GM18907 (cell line): Measurements from ENCODE around the gene TFF2.

ENCODE experiments used
- ATAC-seq: cut with Tn5 transposase; IDR thresholded peaks from one replicate; pipeline ENCODE4 v1.9.1; 2021; ENCODE audit warnings: mild to moderate bottlenecking, moderate library complexity; ENCODE audit not compliant: unreplicated experiment

Gene TFF2

DNA sequence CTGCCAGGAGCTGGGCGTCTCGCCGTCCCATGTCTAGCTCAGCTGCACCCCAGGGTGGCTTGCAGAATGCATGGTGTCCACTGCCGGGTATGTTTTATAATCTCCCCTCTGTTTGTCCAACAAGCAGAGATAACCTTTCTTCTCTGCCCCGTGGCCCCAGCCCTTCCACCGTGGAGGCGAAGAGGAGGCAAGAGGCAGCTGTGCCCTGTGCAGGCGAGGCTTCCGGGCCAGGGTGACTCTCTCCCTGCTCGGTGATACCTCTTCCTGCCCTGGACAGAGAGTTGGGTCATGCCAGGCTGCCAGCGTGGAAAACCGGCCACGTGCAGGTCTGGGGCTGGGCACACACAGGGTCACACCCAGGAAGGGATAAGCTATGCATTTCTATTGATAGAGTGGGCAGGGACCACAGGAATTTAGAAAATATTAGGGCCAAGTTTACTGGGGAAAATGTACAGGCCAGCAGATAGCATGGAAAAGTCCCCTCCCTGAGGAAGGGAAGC, at the start of gene TFF2:
Gene TFF2, minus strand, starts transcription at position 68 of the 500 bp plus-strand sequence. Its CDS starts 37 bp downstream, at position 31.
- no peak for ATAC-seq

- ATAC-seq: no peak
Observed at GRCh38 chr21:42400525-42400924, 49.7 kb upstream of the TFF2 start.

- ATAC-seq: no peak
Observed at GRCh38 chr21:42398436-42399028, 47.7 kb upstream of the TFF2 start.

DNA sequence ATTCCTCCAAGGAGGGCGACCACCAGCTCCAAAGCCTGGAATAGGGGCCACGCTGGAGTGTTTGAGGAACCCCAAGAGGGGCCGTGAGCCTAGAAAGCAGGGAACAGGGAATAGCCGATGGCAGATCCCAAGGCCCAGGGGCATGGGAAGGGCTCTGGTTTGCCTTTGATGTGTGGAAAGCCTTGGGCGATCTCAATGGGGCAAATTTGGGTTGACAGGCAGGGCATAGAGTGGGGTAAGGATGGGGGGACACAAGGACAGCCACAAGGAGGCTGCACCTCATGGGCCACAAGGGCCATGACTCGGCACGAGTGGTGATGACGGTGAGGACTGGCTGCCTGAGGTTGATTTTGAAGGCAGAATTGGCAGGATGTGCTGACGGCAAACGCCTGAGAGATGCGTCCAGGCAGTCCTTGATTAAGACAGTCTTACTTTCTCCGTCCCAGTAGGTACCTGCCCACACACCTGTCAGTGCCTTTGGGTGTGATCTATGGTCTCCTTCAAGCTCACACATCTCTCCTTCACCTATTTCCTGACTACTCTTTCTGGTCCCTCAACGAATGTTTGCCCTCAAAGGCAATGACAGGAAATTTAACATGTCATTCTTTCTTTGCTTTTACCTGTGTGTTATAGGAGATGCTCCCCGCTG, 47.1 kb upstream of the TFF2 start:
- ATAC-seq: no peak

DNA sequence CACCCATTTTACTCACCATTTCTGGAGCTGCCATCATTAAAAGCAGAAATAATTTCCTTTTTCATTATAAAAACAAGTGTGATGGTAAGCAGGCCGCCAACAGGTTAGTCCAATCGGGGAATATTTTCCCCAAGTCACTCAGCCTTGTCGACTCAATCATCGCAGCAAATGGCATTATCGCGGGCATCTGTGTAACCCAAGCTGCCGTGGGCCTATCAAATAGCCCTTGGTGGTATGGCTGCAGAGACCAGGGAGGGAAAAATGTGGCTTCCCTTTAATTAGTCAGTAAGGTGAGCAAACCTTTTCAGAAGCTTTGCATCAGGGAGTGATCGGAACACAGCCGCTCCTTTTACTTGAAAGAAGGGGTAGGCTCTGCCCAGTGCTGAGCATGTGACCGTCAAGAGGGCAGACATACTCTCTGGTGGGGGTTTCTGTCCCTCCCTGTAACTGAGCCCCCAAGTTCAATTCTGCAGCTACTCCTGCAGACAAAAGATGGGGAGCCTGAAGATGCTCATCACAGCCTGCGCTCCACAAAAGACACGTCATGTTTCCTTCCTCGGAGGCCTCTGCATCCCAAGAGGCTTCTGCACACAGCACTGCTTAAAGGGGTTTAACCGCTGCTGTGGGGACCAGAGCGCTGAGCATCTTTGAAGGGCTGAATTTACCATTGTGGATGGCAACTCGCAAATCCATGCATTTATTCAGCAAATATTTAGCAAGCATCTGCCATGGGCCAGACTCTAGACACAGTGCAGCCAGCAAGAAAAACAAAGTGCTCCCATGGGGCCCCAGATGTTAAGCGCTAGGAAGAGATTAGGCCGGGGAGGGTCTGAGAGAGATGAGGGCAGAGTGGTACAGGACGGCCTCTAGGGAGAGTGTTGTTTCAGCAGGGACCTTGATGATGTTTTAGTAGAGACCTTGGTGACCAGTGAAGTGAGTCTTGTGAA, 46.3 kb upstream of the TFF2 start:
- ATAC-seq: no peak

GRCh38 chr21:42395905-42396651, 45.3 kb upstream of the TFF2 start, which contains the start of gene TMPRSS3:
Gene TMPRSS3 (minus strand): TSS chr21:42396052. CDS start chr21:42395417, 635 bp downstream.
- no peak for ATAC-seq

- ATAC-seq: no peak
Observed at GRCh38 chr21:42395302-42395701, 44.5 kb upstream of the TFF2 start.

GRCh38 chr21:42393443-42393950, 42.7 kb upstream of the TFF2 start:
- ATAC-seq: no peak

DNA sequence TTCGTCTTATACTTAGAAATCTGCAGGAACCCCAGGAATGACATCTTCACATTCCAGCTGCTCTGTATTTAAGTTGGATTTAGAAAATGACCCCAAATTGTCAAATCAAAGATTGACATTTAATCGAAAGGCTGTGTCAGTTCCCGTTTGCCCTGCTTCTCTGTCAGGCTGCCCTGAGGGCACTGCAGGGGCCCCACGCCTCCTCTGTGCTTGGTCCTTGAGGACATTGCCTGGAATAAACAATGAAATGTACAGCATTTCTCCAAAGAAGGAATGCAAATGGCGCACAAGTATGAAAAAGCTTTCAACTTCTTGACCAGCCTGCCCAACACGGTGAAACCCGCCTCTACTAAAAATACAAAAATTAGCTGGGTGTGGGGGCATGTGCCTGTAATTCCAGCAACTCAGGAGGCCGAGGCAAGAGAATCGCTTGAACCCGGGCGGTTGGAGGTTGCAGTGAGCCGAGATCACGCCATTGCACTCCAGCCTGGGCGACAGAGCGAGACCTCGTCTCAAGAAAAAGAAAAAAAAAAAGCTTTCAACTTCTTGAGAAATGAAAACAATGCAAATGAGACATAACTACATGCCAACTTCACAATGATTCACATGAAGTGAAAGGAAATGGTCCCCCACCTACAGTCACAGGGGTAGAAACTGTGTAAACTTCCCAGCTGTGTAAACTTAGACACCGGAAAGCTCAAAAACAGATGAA, 42.1 kb upstream of the TFF2 start:
- ATAC-seq: peak; percentile 72

DNA sequence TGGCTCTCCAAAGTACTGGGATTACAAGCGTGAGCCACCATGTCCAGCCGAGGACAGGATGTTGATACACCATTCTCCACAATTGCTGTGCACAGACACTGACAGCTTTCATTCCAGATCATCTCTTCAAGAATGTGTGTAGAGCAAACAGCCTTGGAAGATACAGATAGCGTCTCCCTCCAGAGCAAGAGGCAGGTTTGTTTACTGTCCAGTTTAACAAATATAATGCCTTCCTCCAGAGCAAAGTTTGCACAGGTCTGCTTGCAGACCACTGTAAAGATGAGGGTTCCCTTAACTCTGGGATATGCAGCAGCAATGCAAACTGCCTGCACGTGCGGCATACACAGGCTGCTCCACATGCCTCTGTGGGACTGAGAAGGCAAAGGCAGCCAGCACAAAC, 40.5 kb upstream of the TFF2 start:
- no peak for ATAC-seq

- no peak for ATAC-seq
Observed at GRCh38 chr21:42390696-42391095, 39.9 kb upstream of the TFF2 start.

DNA sequence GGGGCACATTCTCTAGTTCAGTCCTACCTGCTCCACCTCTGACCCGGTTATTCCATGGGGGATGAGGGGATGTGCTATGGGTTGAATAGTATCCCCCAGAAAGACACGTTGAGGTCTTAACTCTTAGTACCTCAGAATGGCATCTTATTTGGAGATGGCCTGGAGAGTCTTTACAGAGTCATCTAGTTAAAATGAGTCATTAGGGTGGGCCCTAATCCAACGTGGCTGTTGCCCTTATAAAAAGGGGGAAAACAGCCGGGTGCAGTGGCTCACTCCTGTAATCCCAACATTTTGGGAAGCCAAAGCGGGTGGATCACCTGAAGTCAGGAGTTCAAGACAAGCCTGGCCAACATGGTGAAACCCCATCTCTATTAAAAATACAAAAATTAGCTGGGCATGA, 39.4 kb upstream of the TFF2 start:
- no peak for ATAC-seq

DNA sequence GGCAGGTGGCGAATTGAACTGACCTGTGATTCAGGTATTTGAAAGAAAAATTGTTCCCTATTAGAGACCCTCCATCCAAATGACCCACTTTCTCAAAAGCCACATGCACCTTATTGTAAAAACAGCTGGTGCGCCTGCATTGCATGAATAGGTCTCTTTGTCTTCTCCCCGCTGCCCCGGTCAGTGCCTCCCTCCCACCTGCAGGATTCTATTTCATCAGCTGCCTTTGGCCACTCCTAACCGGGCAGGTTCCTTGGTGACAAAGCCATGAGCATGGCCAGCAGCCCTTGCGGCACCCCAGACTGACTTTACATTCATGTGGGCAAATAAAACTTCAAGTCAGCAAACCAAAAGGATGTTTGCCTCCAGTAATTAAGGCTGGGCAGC, 38.6 kb upstream of the TFF2 start:
- ATAC-seq: no peak

- peak; percentile 41 for ATAC-seq
Observed at GRCh38 chr21:42388740-42389448, 38.1 kb upstream of the TFF2 start.

- no peak for ATAC-seq
Observed at GRCh38 chr21:42387843-42388340, 37.1 kb upstream of the TFF2 start.

DNA sequence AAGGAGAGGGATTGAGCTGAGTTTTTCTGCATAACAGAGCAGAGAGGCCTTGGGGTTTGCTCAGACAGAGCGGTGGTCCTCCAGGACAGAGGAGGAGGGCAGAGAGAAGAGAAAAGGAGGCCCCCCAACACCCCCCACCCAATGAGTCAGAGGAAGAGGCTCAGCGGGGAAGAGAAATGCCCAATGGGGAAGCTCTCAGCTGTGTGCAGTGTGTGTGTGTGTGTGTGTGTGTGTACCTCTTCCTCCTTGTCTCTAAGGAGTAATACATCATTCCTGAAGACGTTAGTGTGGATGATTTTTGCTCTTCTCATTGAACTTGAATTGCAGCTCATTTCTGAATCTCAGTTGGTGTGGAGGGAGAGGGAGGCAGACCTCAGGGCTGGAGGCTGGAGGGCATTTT, 36.4 kb upstream of the TFF2 start:
- ATAC-seq: no peak

GRCh38 chr21:42386034-42386591, 35.3 kb upstream of the TFF2 start:
- ATAC-seq: no peak

GRCh38 chr21:42385619-42386018, 34.8 kb upstream of the TFF2 start:
- no peak for ATAC-seq

GRCh38 chr21:42384989-42385388, 34.2 kb upstream of the TFF2 start:
- no peak for ATAC-seq
